ENCODE results near the gene ASGR1. TPM values are rescaled to one million over a fixed set of nuclear protein-coding genes. Genes with fewer than 3 reads are reported as not detected.
"Not testable (repeated sequence)": the region's sequence is repeated elsewhere in the genome, so short reads cannot be mapped to it uniquely, and the experiment has no call there.

Gene ASGR1
- total RNA-seq, 1 donor from 2014 or later, result 29.0 TPM

GRCh38 chr17:7175330-7175733 is 3.8 kb downstream of the ASGR1 start:
- no peak for DNase-seq
- no peak for TF ChIP-seq CTCF (IDR thresholded peaks at IDR 0.05; ENCODE audit: partially characterized antibody, unreplicated experiment)
- Mint-ChIP-seq H3K4me1 (ENCODE audit: low read depth, unreplicated experiment) (peaks cover 7% of the 10 kb centered on the region), H3K27ac (ENCODE audit: unreplicated experiment) (no peak overlapping the region), H3K27me3 (ENCODE audit: unreplicated experiment) (peaks cover 7% of the 10 kb centered on the region), H3K36me3 (ENCODE audit: unreplicated experiment) (peaks cover 5% of the 10 kb centered on the region), H3K9me3 (ENCODE audit: unreplicated experiment) (peaks cover 3% of the 10 kb centered on the region), H3K4me3 (ENCODE audit: unreplicated experiment) (no peak overlapping the region)

GRCh38 chr17:7174603-7175326 is 4.4 kb downstream of the ASGR1 start:
- peaks cover 7% of the 10 kb centered on the region for H3K27me3 Mint-ChIP-seq (ENCODE audit: unreplicated experiment)
- peaks cover 3% of the 10 kb centered on the region for H3K9me3 Mint-ChIP-seq (ENCODE audit: unreplicated experiment)
- H3K4me1 Mint-ChIP-seq (ENCODE audit: low read depth, unreplicated experiment), result peaks cover 7% of the 10 kb centered on the region
- H3K36me3 Mint-ChIP-seq (ENCODE audit: unreplicated experiment), result peaks cover 5% of the 10 kb centered on the region
- no peak for DNase-seq
- H3K4me3 Mint-ChIP-seq (ENCODE audit: unreplicated experiment), result no peak overlapping the region
- no peak for TF ChIP-seq CTCF (IDR thresholded peaks at IDR 0.05; ENCODE audit: partially characterized antibody, unreplicated experiment)
- H3K27ac Mint-ChIP-seq (ENCODE audit: unreplicated experiment), result no peak overlapping the region

GRCh38 chr17:7173687-7174602 is 5.2 kb downstream of the ASGR1 start:
- H3K36me3 Mint-ChIP-seq (ENCODE audit: unreplicated experiment), result peaks cover 10% of the 10 kb centered on the region
- peak; percentile 78 for DNase-seq
- no peak overlapping the region for H3K27ac Mint-ChIP-seq (ENCODE audit: unreplicated experiment)
- H3K4me1 Mint-ChIP-seq (ENCODE audit: low read depth, unreplicated experiment), result peaks cover 7% of the 10 kb centered on the region
- peaks cover 7% of the 10 kb centered on the region for H3K27me3 Mint-ChIP-seq (ENCODE audit: unreplicated experiment)
- peaks cover 3% of the 10 kb centered on the region for H3K9me3 Mint-ChIP-seq (ENCODE audit: unreplicated experiment)
- no peak overlapping the region for H3K4me3 Mint-ChIP-seq (ENCODE audit: unreplicated experiment)
- TF ChIP-seq CTCF (IDR thresholded peaks at IDR 0.05; ENCODE audit: partially characterized antibody, unreplicated experiment), result no peak

- not testable (repeated sequence) for H3K27me3 Mint-ChIP-seq (ENCODE audit: unreplicated experiment); DNase-seq; H3K27ac Mint-ChIP-seq (ENCODE audit: unreplicated experiment); H3K4me3 Mint-ChIP-seq (ENCODE audit: unreplicated experiment); H3K4me1 Mint-ChIP-seq (ENCODE audit: low read depth, unreplicated experiment); H3K9me3 Mint-ChIP-seq (ENCODE audit: unreplicated experiment)
- peaks cover 10% of the 10 kb centered on the region for H3K36me3 Mint-ChIP-seq (ENCODE audit: unreplicated experiment)
These were observed 6.5 kb downstream of the ASGR1 start for GRCh38 chr17:7172522-7173191.

- not testable (repeated sequence) for H3K9me3 Mint-ChIP-seq (ENCODE audit: unreplicated experiment); H3K4me1 Mint-ChIP-seq (ENCODE audit: low read depth, unreplicated experiment); H3K4me3 Mint-ChIP-seq (ENCODE audit: unreplicated experiment); DNase-seq; H3K27me3 Mint-ChIP-seq (ENCODE audit: unreplicated experiment); H3K27ac Mint-ChIP-seq (ENCODE audit: unreplicated experiment)
- H3K36me3 Mint-ChIP-seq (ENCODE audit: unreplicated experiment), result peaks cover 10% of the 10 kb centered on the region
These were observed 9.6 kb downstream of the ASGR1 start for GRCh38 chr17:7169565-7169908.

GRCh38 chr17:7168841-7169564 is 10.2 kb downstream of the ASGR1 start:
- H3K9me3 Mint-ChIP-seq (ENCODE audit: unreplicated experiment); H3K4me3 Mint-ChIP-seq (ENCODE audit: unreplicated experiment): not testable (repeated sequence)

More at GRCh38 chr17:7168841-7169564, 10.2 kb downstream of the ASGR1 start:
- not testable (repeated sequence) for H3K27me3 Mint-ChIP-seq (ENCODE audit: unreplicated experiment); H3K27ac Mint-ChIP-seq (ENCODE audit: unreplicated experiment); DNase-seq; H3K4me1 Mint-ChIP-seq (ENCODE audit: low read depth, unreplicated experiment)
- H3K36me3 Mint-ChIP-seq (ENCODE audit: unreplicated experiment), result peaks cover 10% of the 10 kb centered on the region
